ENCODE data around the gene ABCC6. TPM values are rescaled to one million over a fixed set of nuclear protein-coding genes. Genes with fewer than 3 reads are reported as not detected.

The ABCC6 gene
- total RNA-seq, 1 experiment from 2014 or later, result 2.7 TPM

DNA sequence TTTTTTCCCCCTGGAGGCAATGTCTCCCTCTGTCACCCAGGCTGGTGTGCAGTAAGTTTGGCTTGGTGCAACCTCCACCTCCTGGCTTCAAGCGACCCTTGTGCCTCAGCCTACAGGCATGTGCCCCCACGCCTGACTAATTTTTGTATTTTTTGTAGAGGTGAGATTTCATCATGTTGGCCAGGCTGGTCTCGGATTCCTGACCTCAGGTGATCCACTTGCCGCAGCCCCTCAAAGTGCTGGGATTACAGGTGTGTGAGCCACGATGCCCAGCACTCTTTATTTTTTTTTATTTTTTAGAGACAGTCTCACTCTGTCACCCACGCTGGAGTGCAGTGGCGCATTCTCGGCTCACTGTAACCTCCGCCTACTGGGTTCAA is 113.2 kb downstream of the ABCC6 start:
- H3K27me3 ChIP-seq (ENCODE audit: insufficient read depth, low read length), result no peaks in the 10 kb centered on the region
- no peak overlapping the region for H3K4me2 ChIP-seq (ENCODE audit: low read length)
- DNase-seq (ENCODE audit: low read depth, low spot score) (no peak), ATAC-seq (no peak)
- H3K9me3 ChIP-seq (ENCODE audit: control insufficient read depth in 1 of 2, insufficient read depth in 1 of 2, low read depth in 1 of 2, low read length in 2 of 2), result no peaks in the 10 kb centered on the region
- no peaks in the 10 kb centered on the region for H4K20me1 ChIP-seq (ENCODE audit: insufficient read depth)
- POLR2A ChIA-PET, result no interaction called here
- peaks cover 38 to 49% of the 10 kb centered on the region in 2 experiments; a peak in 3 of 4 replicates for H3K36me3 ChIP-seq (ENCODE audit: control insufficient read depth in 1 of 2, insufficient read depth in 2 of 2, low read length in 2 of 2)
- RAD21 ChIA-PET (ENCODE audit: low non-redundant PET in 1 of 2, low total read pairs in 2 of 2, uncharacterized antibody in 2 of 2, unreplicated experiment in 2 of 2), result no interaction called here
- H2AFZ ChIP-seq (ENCODE audit: low read depth, low read length, poor library complexity, severe bottlenecking), result no peak overlapping the region
- H3K9me2 ChIP-seq (ENCODE audit: insufficient read depth), result no peaks in the 10 kb centered on the region
- CTCF ChIA-PET, result no interaction called here
- H3K9ac ChIP-seq (ENCODE audit: low read length), result no peak overlapping the region
- H3K79me2 ChIP-seq (ENCODE audit: insufficient read depth, low read length), result no peaks in the 10 kb centered on the region
- no peak for TF ChIP-seq TCF7L2 (IDR thresholded peaks at IDR 0.05; ENCODE audit: borderline replicate concordance, extremely low read depth, insufficient read depth, insufficient read length)
- no peak for TF ChIP-seq ELF1 (IDR thresholded peaks at IDR 0.05; ENCODE audit: borderline replicate concordance, low read depth)
- TF ChIP-seq, protein P1, sequence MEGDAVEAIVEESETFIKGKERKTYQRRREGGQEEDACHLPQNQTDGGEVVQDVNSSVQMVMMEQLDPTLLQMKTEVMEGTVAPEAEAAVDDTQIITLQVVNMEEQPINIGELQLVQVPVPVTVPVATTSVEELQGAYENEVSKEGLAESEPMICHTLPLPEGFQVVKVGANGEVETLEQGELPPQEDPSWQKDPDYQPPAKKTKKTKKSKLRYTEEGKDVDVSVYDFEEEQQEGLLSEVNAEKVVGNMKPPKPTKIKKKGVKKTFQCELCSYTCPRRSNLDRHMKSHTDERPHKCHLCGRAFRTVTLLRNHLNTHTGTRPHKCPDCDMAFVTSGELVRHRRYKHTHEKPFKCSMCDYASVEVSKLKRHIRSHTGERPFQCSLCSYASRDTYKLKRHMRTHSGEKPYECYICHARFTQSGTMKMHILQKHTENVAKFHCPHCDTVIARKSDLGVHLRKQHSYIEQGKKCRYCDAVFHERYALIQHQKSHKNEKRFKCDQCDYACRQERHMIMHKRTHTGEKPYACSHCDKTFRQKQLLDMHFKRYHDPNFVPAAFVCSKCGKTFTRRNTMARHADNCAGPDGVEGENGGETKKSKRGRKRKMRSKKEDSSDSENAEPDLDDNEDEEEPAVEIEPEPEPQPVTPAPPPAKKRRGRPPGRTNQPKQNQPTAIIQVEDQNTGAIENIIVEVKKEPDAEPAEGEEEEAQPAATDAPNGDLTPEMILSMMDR (IDR thresholded peaks at IDR 0.05 in 2 of 3, conservative IDR thresholded peaks at IDR 0.05 in 1 of 3; ENCODE audit: borderline replicate concordance in 1 of 3, insufficient read depth in 1 of 3, low read depth in 2 of 3, low read length in 2 of 3), result no peak
- no peak for TF ChIP-seq EGR1 (IDR thresholded peaks at IDR 0.05; ENCODE audit: low read depth)
- no peak for TF ChIP-seq CBX3 (IDR thresholded peaks at IDR 0.05; ENCODE audit: low read depth)
- no peak overlapping the region for H3K4me3 ChIP-seq (replicated peaks in 1 of 2; ENCODE audit: low read depth in 1 of 2, low read length in 2 of 2)
- intact Hi-C loops (cut with micrococcal nuclease), result no loop called here
- H3K4me1 ChIP-seq (ENCODE audit: control insufficient read depth in 1 of 2, insufficient read depth in 2 of 2, low read length in 2 of 2), result no peaks in the 10 kb centered on the region
- H3K27ac ChIP-seq (ENCODE audit: low read depth, low read length), result no peak overlapping the region
- no TSS peak for BruUV-seq (replicated peaks)

DNA sequence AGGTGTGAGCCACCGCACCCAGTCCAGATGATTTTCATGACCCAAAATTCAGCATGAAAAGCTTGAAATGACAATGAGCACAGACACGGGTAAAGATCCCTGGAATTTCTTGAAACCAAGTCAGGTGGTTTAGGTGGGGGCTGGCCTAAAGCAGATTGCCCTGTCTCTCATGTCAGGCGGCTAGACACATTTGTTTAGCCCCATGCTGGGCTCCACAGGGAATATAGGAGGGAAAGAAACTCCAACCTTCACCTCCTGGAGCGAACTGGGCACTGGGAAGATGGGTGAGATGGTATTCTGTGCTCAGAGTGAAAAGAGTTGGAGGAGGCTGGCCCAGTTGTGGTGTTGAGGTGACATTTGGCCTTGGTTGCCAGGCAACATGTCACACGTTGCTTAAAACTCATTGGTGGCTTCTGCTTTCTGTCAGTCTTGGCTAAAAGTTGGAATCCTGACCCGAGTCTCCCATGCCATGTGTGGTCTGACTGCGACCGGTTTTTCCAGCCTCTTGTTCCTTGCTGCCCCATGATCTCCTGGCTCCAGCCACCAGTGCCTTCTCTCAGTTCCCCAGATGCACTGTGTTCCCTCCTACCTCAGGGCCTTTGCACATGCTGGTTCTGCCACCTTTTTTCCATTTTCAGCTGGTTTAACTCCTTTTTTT is 113.7 kb downstream of the ABCC6 start:
- H3K27ac ChIP-seq (ENCODE audit: low read depth, low read length), result no peak overlapping the region
- H3K36me3 ChIP-seq (ENCODE audit: control insufficient read depth in 1 of 2, insufficient read depth in 2 of 2, low read length in 2 of 2), result peaks cover 34 to 45% of the 10 kb centered on the region in 2 experiments; a peak in 3 of 4 replicates
- POLR2A ChIA-PET, result no interaction called here
- no peak overlapping the region for H3K9ac ChIP-seq (ENCODE audit: low read length)
- H3K79me2 ChIP-seq (ENCODE audit: insufficient read depth, low read length), result no peaks in the 10 kb centered on the region
- H2AFZ ChIP-seq (ENCODE audit: low read depth, low read length, poor library complexity, severe bottlenecking), result no peak overlapping the region
- no TSS peak for BruUV-seq (replicated peaks)
- no peaks in the 10 kb centered on the region for H3K9me2 ChIP-seq (ENCODE audit: insufficient read depth)
- DNase-seq (ENCODE audit: low read depth, low spot score) (no peak), ATAC-seq (no peak)
- intact Hi-C loops (cut with micrococcal nuclease), result no loop called here
- RAD21 ChIA-PET (ENCODE audit: low non-redundant PET in 1 of 2, low total read pairs in 2 of 2, uncharacterized antibody in 2 of 2, unreplicated experiment in 2 of 2), result no interaction called here
- no peak overlapping the region for H3K4me2 ChIP-seq (ENCODE audit: low read length)
- H3K4me1 ChIP-seq (ENCODE audit: control insufficient read depth in 1 of 2, insufficient read depth in 2 of 2, low read length in 2 of 2), result no peaks in the 10 kb centered on the region
- H3K27me3 ChIP-seq (ENCODE audit: insufficient read depth, low read length), result no peaks in the 10 kb centered on the region
- CTCF ChIA-PET, result no interaction called here
- H4K20me1 ChIP-seq (ENCODE audit: insufficient read depth), result no peaks in the 10 kb centered on the region
- H3K9me3 ChIP-seq (ENCODE audit: control insufficient read depth in 1 of 2, insufficient read depth in 1 of 2, low read depth in 1 of 2, low read length in 2 of 2), result no peaks in the 10 kb centered on the region
- H3K4me3 ChIP-seq (replicated peaks in 1 of 2; ENCODE audit: low read depth in 1 of 2, low read length in 2 of 2), result no peak overlapping the region
- TF ChIP-seq SP1 (IDR thresholded peaks at IDR 0.05; ENCODE audit: low read depth), result no peak
- no peak for TF ChIP-seq JUND (IDR thresholded peaks at IDR 0.05)
- TF ChIP-seq POLR2A (IDR thresholded peaks at IDR 0.05; ENCODE audit: borderline replicate concordance, extremely low read depth, insufficient read depth, insufficient read length), result no peak
- TF ChIP-seq RAD21 (IDR thresholded peaks at IDR 0.05; ENCODE audit: low read depth), result no peak
- TF ChIP-seq, protein P2, sequence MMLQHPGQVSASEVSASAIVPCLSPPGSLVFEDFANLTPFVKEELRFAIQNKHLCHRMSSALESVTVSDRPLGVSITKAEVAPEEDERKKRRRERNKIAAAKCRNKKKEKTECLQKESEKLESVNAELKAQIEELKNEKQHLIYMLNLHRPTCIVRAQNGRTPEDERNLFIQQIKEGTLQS (IDR thresholded peaks at IDR 0.05), result no peak
- TF ChIP-seq EZH2phosphoT487 (IDR thresholded peaks at IDR 0.05; ENCODE audit: borderline replicate concordance), result no peak
- TF ChIP-seq CBX3 (IDR thresholded peaks at IDR 0.05; ENCODE audit: low read depth), result no peak
- TF ChIP-seq POLR2AphosphoS5 (IDR thresholded peaks at IDR 0.05; ENCODE audit: low read depth, low read length), result no peak
- TF ChIP-seq, protein P3, sequence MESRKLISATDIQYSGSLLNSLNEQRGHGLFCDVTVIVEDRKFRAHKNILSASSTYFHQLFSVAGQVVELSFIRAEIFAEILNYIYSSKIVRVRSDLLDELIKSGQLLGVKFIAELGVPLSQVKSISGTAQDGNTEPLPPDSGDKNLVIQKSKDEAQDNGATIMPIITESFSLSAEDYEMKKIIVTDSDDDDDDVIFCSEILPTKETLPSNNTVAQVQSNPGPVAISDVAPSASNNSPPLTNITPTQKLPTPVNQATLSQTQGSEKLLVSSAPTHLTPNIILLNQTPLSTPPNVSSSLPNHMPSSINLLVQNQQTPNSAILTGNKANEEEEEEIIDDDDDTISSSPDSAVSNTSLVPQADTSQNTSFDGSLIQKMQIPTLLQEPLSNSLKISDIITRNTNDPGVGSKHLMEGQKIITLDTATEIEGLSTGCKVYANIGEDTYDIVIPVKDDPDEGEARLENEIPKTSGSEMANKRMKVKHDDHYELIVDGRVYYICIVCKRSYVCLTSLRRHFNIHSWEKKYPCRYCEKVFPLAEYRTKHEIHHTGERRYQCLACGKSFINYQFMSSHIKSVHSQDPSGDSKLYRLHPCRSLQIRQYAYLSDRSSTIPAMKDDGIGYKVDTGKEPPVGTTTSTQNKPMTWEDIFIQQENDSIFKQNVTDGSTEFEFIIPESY (IDR thresholded peaks at IDR 0.05; ENCODE audit: extremely low read depth, insufficient replicate concordance, low read length), result no peak
- TF ChIP-seq SIN3A (IDR thresholded peaks at IDR 0.05; ENCODE audit: low read depth), result no peak
- no peak for TF ChIP-seq ZNF274 (IDR thresholded peaks at IDR 0.05; ENCODE audit: low read depth, low read length)
- TF ChIP-seq FOSL1 (IDR thresholded peaks at IDR 0.05; ENCODE audit: low read depth), result no peak
- TF ChIP-seq EZH2 (IDR thresholded peaks at IDR 0.05), result no peak
- no peak for TF ChIP-seq EGR1 (IDR thresholded peaks at IDR 0.05; ENCODE audit: low read depth)
- no peak for TF ChIP-seq ZFX (IDR thresholded peaks at IDR 0.05)
- TF ChIP-seq ELF1 (IDR thresholded peaks at IDR 0.05; ENCODE audit: borderline replicate concordance, low read depth), result no peak

Measured in HCT116 (cell line).